HCT116 (cell line): ENCODE measurements around the gene MAN2A2. TPM values are rescaled to one million over a fixed set of nuclear protein-coding genes. Genes with fewer than 3 reads are reported as not detected.

Source experiments
- ATAC-seq: fragments of 200-7000 bp; cut with Tn5 transposase; 2 replicates; pipeline ENCODE4 v1.9.1; 2020; ENCODE audit warnings: mild to moderate bottlenecking, moderate library complexity
- BruUV-seq: library from RNA; stranded (reverse); fragments of 400-500 nt; replicated peaks from 2 replicates; lab custom pipeline; 2021; lab: Mats Ljungman, UMichigan
- CTCF ChIA-PET: fragments of 300-600 bp; sonication (Branson Sonifier 250); formaldehyde crosslinking; loops from one replicate; lab custom pipeline; 2021; ENCODE audit warnings: antibody characterized with exemption; lab: Charles Lee
- POLR2A ChIA-PET: fragments of 300-600, 350-600 bp; sonication (Branson Sonifier 250); formaldehyde crosslinking; loops from one replicate; lab custom pipeline; 2021; ENCODE audit warnings: antibody characterized with exemption; lab: Charles Lee
- RAD21 ChIA-PET, 2 experiments: fragments of 300-600 bp; sonication (Branson Sonifier 250); formaldehyde crosslinking; loops; one replicate each; lab custom pipeline; 2023; ENCODE audit warnings: low total read pairs in 2 of 2; ENCODE audit not compliant: uncharacterized antibody in 2 of 2, unreplicated experiment in 2 of 2, low non-redundant PET in 1 of 2; lab: Charles Lee
- DNase-seq: peaks from one replicate; pipeline ENCODE4 v3.0.0-alpha.2; 2010; ENCODE audit warnings: low read depth, low spot score
- H2AFZ ChIP-seq: fragments of 200-600 bp; shearing (Covaris generic), sonication (generic); 2 replicates; pipeline ENCODE4 v1.6.1; 2017; ENCODE audit warnings: low read depth, mixed run types, mixed read lengths, antibody characterized with exemption, low read length; ENCODE audit not compliant: poor library complexity, severe bottlenecking
- H3K27ac ChIP-seq: 2 replicates; pipeline ENCODE4 v1.5.1; 2012; ENCODE audit warnings: low read depth, low read length
- H3K27me3 ChIP-seq: fragments of 200-600 bp; sonication (generic); 2 replicates; pipeline ENCODE4 v1.6.1; 2016; ENCODE audit warnings: mixed run types, low read length, mixed read lengths; ENCODE audit not compliant: insufficient read depth
- H3K36me3 ChIP-seq, 2 experiments: fragments of 200-500 bp in 1 of 2; fragments of 200-600 bp in 1 of 2; sonication (Bioruptor generic) in 1 of 2; sonication (generic) in 1 of 2; 2 replicates each; pipeline versions ENCODE4 v1.5.1 to v1.6.1; 2014 to 2016; ENCODE audit warnings: low read length in 2 of 2, inconsistent platforms in 1 of 2, mixed read lengths in 1 of 2, mixed run types in 1 of 2; ENCODE audit not compliant: insufficient read depth in 2 of 2, control insufficient read depth in 1 of 2
- H3K4me1 ChIP-seq, 2 experiments: fragments of 200-600 bp in 1 of 2; sonication (generic) in 1 of 2; 2 replicates each; pipeline versions ENCODE4 v1.5.1 to v1.6.1; 2012 to 2017; ENCODE audit warnings: low read length in 2 of 2, inconsistent platforms in 1 of 2, mild to moderate bottlenecking in 1 of 2, mixed read lengths in 1 of 2, mixed run types in 1 of 2, moderate library complexity in 1 of 2; ENCODE audit not compliant: insufficient read depth in 2 of 2, control insufficient read depth in 1 of 2
- H3K4me2 ChIP-seq: fragments of 200-600 bp; sonication (generic); 2 replicates; pipeline ENCODE4 v1.6.1; 2017; ENCODE audit warnings: mixed run types, low read length, mixed read lengths
- H3K4me3 ChIP-seq, 2 experiments: fragments of 200-600 bp in 1 of 2; sonication (generic) in 1 of 2; replicated peaks in 1 of 2; 2 replicates each; pipeline ENCODE4 v1.5.1; 2011 to 2016; ENCODE audit warnings: low read length in 2 of 2, control low read depth in 1 of 2, low read depth in 1 of 2, mild to moderate bottlenecking in 1 of 2, mixed read lengths in 1 of 2, mixed run types in 1 of 2
- H3K79me2 ChIP-seq: fragments of 200-600 bp; sonication (generic); 2 replicates; pipeline ENCODE4 v1.6.1; 2017; ENCODE audit warnings: mild to moderate bottlenecking, mixed run types, low read length, moderate library complexity, mixed read lengths; ENCODE audit not compliant: insufficient read depth
- H3K9ac ChIP-seq: fragments of 200-600 bp; sonication (generic); 2 replicates; pipeline ENCODE4 v1.6.1; 2016; ENCODE audit warnings: low read length, mixed read lengths
- H3K9me2 ChIP-seq: fragments of 200-600 bp; sonication (generic), shearing (Covaris generic); 2 replicates; pipeline ENCODE4 v1.6.1; 2017; ENCODE audit warnings: mixed run types, mild to moderate bottlenecking, moderate library complexity; ENCODE audit not compliant: insufficient read depth
- H3K9me3 ChIP-seq, 2 experiments: fragments of 200-500 bp in 1 of 2; fragments of 200-600 bp in 1 of 2; sonication (Bioruptor generic) in 1 of 2; sonication (generic) in 1 of 2; 2 replicates each; pipeline ENCODE4 v1.6.1; 2014 to 2017; ENCODE audit warnings: low read length in 2 of 2, mixed read lengths in 2 of 2, inconsistent platforms in 1 of 2, low read depth in 1 of 2, mild to moderate bottlenecking in 1 of 2, mixed run types in 1 of 2, moderate library complexity in 1 of 2; ENCODE audit not compliant: control insufficient read depth in 1 of 2, insufficient read depth in 1 of 2
- H4K20me1 ChIP-seq: fragments of 200-600 bp; sonication (generic), shearing (Covaris generic); 2 replicates; pipeline ENCODE4 v1.6.1; 2017; ENCODE audit warnings: mixed run types, mild to moderate bottlenecking, moderate library complexity; ENCODE audit not compliant: insufficient read depth
- EZH2phosphoT487 ChIP-seq: fragments of 200-600 bp; IDR thresholded peaks from 2 replicates; pipeline ENCODE4 v1.6.1; 2018; ENCODE audit warnings: antibody characterized with exemption, borderline replicate concordance
- JUND ChIP-seq: IDR thresholded peaks from 2 replicates; pipeline ENCODE4 v1.6.1; 2012
- POLR2AphosphoS5 ChIP-seq: IDR thresholded peaks from 2 replicates; pipeline ENCODE4 v1.6.1; 2011; ENCODE audit warnings: mild to moderate bottlenecking, low read depth, low read length, moderate library complexity
- ZBTB33 ChIP-seq: IDR thresholded peaks from 2 replicates; pipeline ENCODE4 v1.6.1; 2011; ENCODE audit warnings: mild to moderate bottlenecking, low read length, moderate library complexity; ENCODE audit not compliant: insufficient replicate concordance; ENCODE audit errors: extremely low read depth
- intact Hi-C: fragments of 100-400 bp; cut with micrococcal nuclease; formaldehyde crosslinking; loops from 2 replicates; pipeline ENCODE4 v1.10.0; 2022
- total RNA-seq: library from RNA; stranded (reverse); gene quantifications from one replicate; pipeline ENCODE4 v1.2.1, GENCODE V29; 2021; ENCODE audit not compliant: unreplicated experiment

The MAN2A2 gene
- total RNA-seq, 1 experiment from 2014 or later, result 44.9 TPM

GRCh38 chr15:90972133-90972532 is 69.0 kb downstream of the MAN2A2 start:
- CTCF ChIA-PET, result no interaction called here
- Histone ChIP-seq H3K9me3 (no peaks in the 10 kb centered on the region), H3K9ac (no peak overlapping the region), H3K4me3 (no peak overlapping the region), H3K27ac (no peak overlapping the region), H3K79me2 (peaks cover under 1% of the 10 kb centered on the region; the same call in 1 of the 2 replicates), H3K27me3 (no peaks in the 10 kb centered on the region), H2AFZ (no peak overlapping the region), H4K20me1 (no peaks in the 10 kb centered on the region), H3K9me2 (no peaks in the 10 kb centered on the region), H3K4me1 (no peaks in the 10 kb centered on the region), H3K36me3 (peaks cover 63 to 64% of the 10 kb centered on the region in 2 experiments; a peak in 3 of 4 replicates), H3K4me2 (no peak overlapping the region)
- DNase-seq (no peak), ATAC-seq (no peak)
- TF ChIP-seq POLR2AphosphoS5 (no peak), EZH2phosphoT487 (no peak), JUND (no peak), ZBTB33 (no peak)
- intact Hi-C loops, result no loop called here
- POLR2A ChIA-PET, result interaction anchor here (1.7 kb wide), 1 partner anchor 13 kb away, joined by 3 read pairs; no protein-coding TSS in a partner anchor
- no TSS peak for BruUV-seq
- RAD21 ChIA-PET, result no interaction called here

Other genes with a start within 250 kb of the MAN2A2 start
- 24.6 TPM for gene BLM, start 186.0 kb upstream of the MAN2A2 start, total RNA-seq
- gene FURIN, start 34.7 kb upstream of the MAN2A2 start, total RNA-seq, result 42.0 TPM
- gene FES, start 18.8 kb upstream of the MAN2A2 start, total RNA-seq, result 5.3 TPM
- 20.4 TPM for gene HDDC3, start 29.2 kb downstream of the MAN2A2 start, total RNA-seq
- gene UNC45A, start 32.0 kb downstream of the MAN2A2 start, total RNA-seq, result 95.4 TPM
- 38.5 TPM for gene RCCD1, start 51.6 kb downstream of the MAN2A2 start, total RNA-seq
- 186 TPM for gene PRC1, start 91.2 kb downstream of the MAN2A2 start, total RNA-seq
- gene VPS33B, start 119.3 kb downstream of the MAN2A2 start, total RNA-seq, result 23.1 TPM
- not detected for gene SV2B, start 197.0 kb downstream of the MAN2A2 start, total RNA-seq